ENCODE data around the gene KIF7. TPM values are rescaled to one million over a fixed set of nuclear protein-coding genes. Genes with fewer than 3 reads are reported as not detected.

Gene KIF7
- total RNA-seq, 2 experiments from 2014 or later: 0.94 to 1.1 TPM

DNA sequence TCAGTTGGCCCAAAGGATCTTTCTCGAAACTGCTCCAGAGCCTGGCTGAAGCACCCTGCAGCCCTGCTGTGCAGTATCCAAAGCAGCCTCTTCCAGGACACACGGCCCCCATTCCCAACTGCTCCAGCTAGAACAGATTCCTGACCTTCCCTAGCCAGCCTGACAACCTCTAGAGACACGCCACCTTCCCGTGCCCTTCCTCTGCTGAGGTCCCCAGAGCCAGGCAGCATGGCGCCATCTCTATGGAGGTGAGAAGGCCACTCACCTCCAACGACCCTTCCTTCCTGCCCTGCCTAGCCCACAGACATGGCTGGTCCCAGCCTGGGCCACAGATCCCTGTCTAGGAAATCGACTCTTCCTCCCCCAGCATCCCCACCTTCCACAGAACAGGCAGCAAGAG lies 3.1 kb downstream of the KIF7 start:
- H3K9me3 Mint-ChIP-seq: no peaks in the 10 kb centered on the region
- DNase-seq: no peak
- peaks cover 5% of the 10 kb centered on the region for H3K36me3 Mint-ChIP-seq (ENCODE audit: low read depth)
- no peak overlapping the region for H3K4me3 Mint-ChIP-seq
- no peak overlapping the region for H3K27ac Mint-ChIP-seq
- intact Hi-C loops (cut with micrococcal nuclease): no loop called here
- CTCF ChIA-PET: no interaction called here
- peaks cover 30% of the 10 kb centered on the region for H3K27me3 Mint-ChIP-seq (ENCODE audit: low read depth)
- peaks cover 10% of the 10 kb centered on the region for H3K4me1 Mint-ChIP-seq (ENCODE audit: low read depth)

GRCh38 chr15:89649716-89650115 lies 5.6 kb downstream of the KIF7 start:
- no peaks in the 10 kb centered on the region for H3K9me3 Mint-ChIP-seq
- H3K27ac Mint-ChIP-seq: no peak overlapping the region
- CTCF ChIA-PET: no interaction called here
- peaks cover 5% of the 10 kb centered on the region for H3K36me3 Mint-ChIP-seq (ENCODE audit: low read depth)
- DNase-seq: no peak
- H3K27me3 Mint-ChIP-seq (ENCODE audit: low read depth): peaks cover 15% of the 10 kb centered on the region
- intact Hi-C loops (cut with micrococcal nuclease): no loop called here
- H3K4me1 Mint-ChIP-seq (ENCODE audit: low read depth): peaks cover 5% of the 10 kb centered on the region
- H3K4me3 Mint-ChIP-seq: no peak overlapping the region

DNA sequence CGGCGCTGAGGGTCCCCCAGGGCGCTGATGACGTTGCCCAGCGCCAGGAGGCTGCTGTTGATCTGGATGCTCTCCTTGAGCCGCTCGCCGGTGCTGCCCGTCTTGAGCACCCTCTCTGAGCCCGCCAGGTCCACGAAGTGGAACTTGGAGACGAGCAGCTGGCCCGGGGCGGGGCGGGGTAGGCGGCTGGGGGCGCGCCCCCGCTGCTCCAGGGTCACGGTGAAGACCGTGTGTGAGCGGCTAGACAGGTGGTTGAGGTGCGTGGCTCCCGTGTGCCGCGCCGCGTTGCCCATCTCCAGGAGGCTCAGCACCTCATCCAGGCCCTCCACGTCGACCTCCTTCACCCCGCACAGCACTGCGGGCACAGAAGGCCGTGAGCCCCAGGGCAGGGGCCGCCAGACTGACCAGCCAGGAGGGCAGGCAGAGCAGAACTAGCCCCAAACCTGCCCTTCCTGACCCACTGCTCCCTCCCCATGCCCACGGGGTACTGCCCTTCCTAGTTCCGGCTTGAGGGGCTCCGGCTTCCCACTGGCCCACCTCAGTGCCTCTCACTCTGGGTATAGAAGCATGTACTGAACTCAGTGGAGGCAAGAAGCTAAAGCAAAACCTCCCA lies 6.1 kb downstream of the KIF7 start:
- DNase-seq: no peak
- H3K27ac Mint-ChIP-seq: no peak overlapping the region
- intact Hi-C loops (cut with micrococcal nuclease): no loop called here
- H3K36me3 Mint-ChIP-seq (ENCODE audit: low read depth): no peaks in the 10 kb centered on the region
- H3K27me3 Mint-ChIP-seq (ENCODE audit: low read depth): peaks cover 9% of the 10 kb centered on the region
- H3K4me1 Mint-ChIP-seq (ENCODE audit: low read depth): no peaks in the 10 kb centered on the region
- no peak overlapping the region for H3K4me3 Mint-ChIP-seq
- no peaks in the 10 kb centered on the region for H3K9me3 Mint-ChIP-seq
- CTCF ChIA-PET: no interaction called here

GRCh38 chr15:89648106-89649012 lies 6.9 kb downstream of the KIF7 start:
- CTCF ChIA-PET: interaction anchor here (0.9 to 2.8 kb wide), 3 partner anchors 10 to 20 kb away, joined by 3 to 14 read pairs (median 5); no protein-coding TSS in a partner anchor
- H3K27ac Mint-ChIP-seq: no peak overlapping the region
- no peak overlapping the region for H3K4me3 Mint-ChIP-seq
- intact Hi-C loops (cut with micrococcal nuclease): no loop called here
- no peaks in the 10 kb centered on the region for H3K4me1 Mint-ChIP-seq (ENCODE audit: low read depth)
- H3K27me3 Mint-ChIP-seq (ENCODE audit: low read depth): peaks cover 8% of the 10 kb centered on the region
- no peaks in the 10 kb centered on the region for H3K36me3 Mint-ChIP-seq (ENCODE audit: low read depth)
- H3K9me3 Mint-ChIP-seq: no peaks in the 10 kb centered on the region
- no peak for DNase-seq

GRCh38 chr15:89647191-89647851 lies 7.9 kb downstream of the KIF7 start:
- H3K27me3 Mint-ChIP-seq (ENCODE audit: low read depth): peaks cover 2% of the 10 kb centered on the region
- no peak overlapping the region for H3K4me3 Mint-ChIP-seq
- H3K36me3 Mint-ChIP-seq (ENCODE audit: low read depth): no peaks in the 10 kb centered on the region
- DNase-seq: peak; percentile 76
- intact Hi-C loops (cut with micrococcal nuclease): no loop called here
- H3K27ac Mint-ChIP-seq: no peak overlapping the region
- H3K9me3 Mint-ChIP-seq: no peaks in the 10 kb centered on the region
- H3K4me1 Mint-ChIP-seq (ENCODE audit: low read depth): no peaks in the 10 kb centered on the region
- CTCF ChIA-PET: interaction anchor here (0.6 to 2.8 kb wide), 5 partner anchors 11 to 580 kb away, joined by 3 to 14 read pairs (median 3); no protein-coding TSS in a partner anchor

GRCh38 chr15:89646416-89647141 lies 8.7 kb downstream of the KIF7 start:
- H3K27me3 Mint-ChIP-seq (ENCODE audit: low read depth): no peaks in the 10 kb centered on the region
- no peak overlapping the region for H3K27ac Mint-ChIP-seq
- intact Hi-C loops (cut with micrococcal nuclease): no loop called here
- no peak overlapping the region for H3K4me3 Mint-ChIP-seq
- H3K9me3 Mint-ChIP-seq: no peaks in the 10 kb centered on the region
- no peak for DNase-seq
- CTCF ChIA-PET: interaction anchor here (0.8 to 2.8 kb wide), 6 partner anchors 11 to 74 kb away, joined by 3 to 14 read pairs (median 3); no protein-coding TSS in a partner anchor
- H3K4me1 Mint-ChIP-seq (ENCODE audit: low read depth): no peaks in the 10 kb centered on the region
- H3K36me3 Mint-ChIP-seq (ENCODE audit: low read depth): no peaks in the 10 kb centered on the region

- no peaks in the 10 kb centered on the region for H3K36me3 Mint-ChIP-seq (ENCODE audit: low read depth)
- CTCF ChIA-PET: interaction anchor here (0.6 to 2.8 kb wide), 5 partner anchors 11 to 94 kb away, joined by 3 to 14 read pairs (median 3); no protein-coding TSS in a partner anchor
- no peak for DNase-seq
- H3K4me1 Mint-ChIP-seq (ENCODE audit: low read depth): no peaks in the 10 kb centered on the region
- intact Hi-C loops (cut with micrococcal nuclease): no loop called here
- H3K27me3 Mint-ChIP-seq (ENCODE audit: low read depth): no peaks in the 10 kb centered on the region
- H3K4me3 Mint-ChIP-seq: no peak overlapping the region
- no peak overlapping the region for H3K27ac Mint-ChIP-seq
- H3K9me3 Mint-ChIP-seq: no peaks in the 10 kb centered on the region
These were observed 9.6 kb downstream of the KIF7 start for GRCh38 chr15:89645680-89646079.

GRCh38 chr15:89642106-89642505 lies 13.2 kb downstream of the KIF7 start:
- no peak for DNase-seq
- intact Hi-C loops (cut with micrococcal nuclease): no loop called here
- Mint-ChIP-seq H3K27ac (no peak overlapping the region), H3K4me3 (no peak overlapping the region), H3K9me3 (no peaks in the 10 kb centered on the region), H3K36me3 (ENCODE audit: low read depth) (no peaks in the 10 kb centered on the region), H3K4me1 (ENCODE audit: low read depth) (no peaks in the 10 kb centered on the region), H3K27me3 (ENCODE audit: low read depth) (no peaks in the 10 kb centered on the region)
- CTCF ChIA-PET: no interaction called here

DNA sequence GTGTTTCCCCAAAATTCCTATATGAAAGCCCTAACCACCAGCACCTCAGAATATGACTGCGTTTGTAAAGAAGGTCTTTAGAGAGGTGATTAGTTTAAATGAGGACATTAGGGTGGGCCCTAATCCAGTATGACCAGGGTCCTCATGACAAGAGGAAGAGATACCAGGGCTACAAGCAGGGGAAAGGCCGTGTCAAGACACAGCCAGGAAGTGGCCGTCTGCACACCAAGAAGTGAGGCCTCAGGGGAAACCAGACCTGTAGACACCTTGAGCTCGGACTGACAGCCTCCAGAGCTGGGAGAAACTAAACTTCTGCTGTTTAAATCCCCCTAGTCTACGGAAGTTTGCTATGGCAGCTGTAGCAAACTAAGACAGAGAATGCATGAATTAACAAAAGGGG lies 14.2 kb downstream of the KIF7 start:
- H3K4me1 Mint-ChIP-seq (ENCODE audit: low read depth): no peaks in the 10 kb centered on the region
- no peaks in the 10 kb centered on the region for H3K27me3 Mint-ChIP-seq (ENCODE audit: low read depth)
- DNase-seq: no peak
- H3K4me3 Mint-ChIP-seq: no peak overlapping the region
- intact Hi-C loops (cut with micrococcal nuclease): no loop called here
- H3K27ac Mint-ChIP-seq: no peak overlapping the region
- no peaks in the 10 kb centered on the region for H3K9me3 Mint-ChIP-seq
- CTCF ChIA-PET: no interaction called here
- H3K36me3 Mint-ChIP-seq (ENCODE audit: low read depth): no peaks in the 10 kb centered on the region

DNA sequence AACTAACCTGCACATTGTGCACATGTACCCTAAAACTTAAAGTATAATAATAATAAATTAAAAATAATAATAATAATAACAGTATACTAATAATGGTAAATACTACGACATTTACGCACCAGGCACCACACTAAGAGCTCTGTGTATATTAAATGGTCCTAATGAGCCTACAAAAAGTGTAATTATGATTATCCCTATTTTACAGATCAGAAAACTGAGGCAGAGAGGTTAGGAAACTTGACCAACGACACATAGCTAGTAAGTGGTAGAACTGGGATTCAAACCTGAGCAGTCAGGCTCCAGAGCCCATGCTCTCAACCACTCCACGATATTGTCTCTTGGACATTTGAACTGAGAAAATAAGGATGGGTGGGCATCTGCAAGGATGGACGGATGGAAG lies 15.0 kb downstream of the KIF7 start:
- CTCF ChIA-PET: no interaction called here
- intact Hi-C loops (cut with micrococcal nuclease): no loop called here
- no peak overlapping the region for H3K27ac Mint-ChIP-seq
- H3K27me3 Mint-ChIP-seq (ENCODE audit: low read depth): no peaks in the 10 kb centered on the region
- H3K9me3 Mint-ChIP-seq: peaks cover 2% of the 10 kb centered on the region
- no peaks in the 10 kb centered on the region for H3K4me1 Mint-ChIP-seq (ENCODE audit: low read depth)
- H3K4me3 Mint-ChIP-seq: no peak overlapping the region
- DNase-seq: no peak
- H3K36me3 Mint-ChIP-seq (ENCODE audit: low read depth): no peaks in the 10 kb centered on the region

- H3K4me3 Mint-ChIP-seq: no peak overlapping the region
- H3K27ac Mint-ChIP-seq: no peak overlapping the region
- H3K27me3 Mint-ChIP-seq (ENCODE audit: low read depth): no peaks in the 10 kb centered on the region
- H3K9me3 Mint-ChIP-seq: peaks cover 2% of the 10 kb centered on the region
- CTCF ChIA-PET: no interaction called here
- intact Hi-C loops (cut with micrococcal nuclease): no loop called here
- no peak for DNase-seq
- no peaks in the 10 kb centered on the region for H3K4me1 Mint-ChIP-seq (ENCODE audit: low read depth)
- peaks cover 12% of the 10 kb centered on the region for H3K36me3 Mint-ChIP-seq (ENCODE audit: low read depth)
These were observed 21.7 kb downstream of the KIF7 start for GRCh38 chr15:89633585-89633984.

All from activated naive CD4-positive, alpha-beta T cell treated with anti-CD3 and anti-CD28 coated beads for 36 hours (primary cell).